Superior temporal gyrus (tissue), 1 donor: ENCODE measurements around the gene ZNF865.

Experiments used
- DNase-seq: peaks from one replicate; pipeline ENCODE4 v3.0.0-alpha.2; 2016; ENCODE audit errors: extremely low spot score

ZNF865 gene

GRCh38 chr19:55586976-55587668 lies 18.3 kb upstream of the ZNF865 start:
- DNase-seq, result peak; percentile 89

GRCh38 chr19:55588738-55589137 lies 16.7 kb upstream of the ZNF865 start:
- DNase-seq, result no peak

- DNase-seq, result no peak
Measured at GRCh38 chr19:55590109-55590508, 15.3 kb upstream of the ZNF865 start.

GRCh38 chr19:55590617-55591016 lies 14.8 kb upstream of the ZNF865 start:
- no peak for DNase-seq

- DNase-seq, result no peak
Measured at GRCh38 chr19:55591555-55591954, 13.9 kb upstream of the ZNF865 start.

GRCh38 chr19:55592391-55593090 lies 12.9 kb upstream of the ZNF865 start:
- no peak for DNase-seq

GRCh38 chr19:55593096-55593772 lies 12.2 kb upstream of the ZNF865 start:
- no peak for DNase-seq

- no peak for DNase-seq
Measured at GRCh38 chr19:55594996-55595545, 10.4 kb upstream of the ZNF865 start.

GRCh38 chr19:55596304-55596703 lies 9.1 kb upstream of the ZNF865 start:
- no peak for DNase-seq

- DNase-seq, result no peak
Measured at GRCh38 chr19:55597501-55597921, 7.9 kb upstream of the ZNF865 start.

GRCh38 chr19:55598034-55598433 lies 7.4 kb upstream of the ZNF865 start:
- DNase-seq, result no peak

GRCh38 chr19:55598719-55599467 lies 6.6 kb upstream of the ZNF865 start:
- DNase-seq, result peak; percentile 86

GRCh38 chr19:55599468-55599841 lies 6.0 kb upstream of the ZNF865 start, which contains the start of gene FIZ1:
FIZ1 (minus strand) TSS chr19:55599517; CDS start chr19:55597865, 1,652 bp downstream.
- peak; percentile 99 for DNase-seq

- peak; percentile 52 for DNase-seq
Measured at GRCh38 chr19:55599842-55600661, 5.4 kb upstream of the ZNF865 start, which contains the start of gene ZNF524. ZNF524 (plus strand) TSS chr19:55600288; CDS start chr19:55602113, 1,825 bp downstream.

GRCh38 chr19:55600662-55601028 lies 4.8 kb upstream of the ZNF865 start:
- no peak for DNase-seq

- no peak for DNase-seq
Measured at GRCh38 chr19:55601084-55601483, 4.4 kb upstream of the ZNF865 start.

- no peak for DNase-seq
Measured at GRCh38 chr19:55602104-55603001, 3.1 kb upstream of the ZNF865 start.

- no peak for DNase-seq
Measured at GRCh38 chr19:55603115-55603514, 2.3 kb upstream of the ZNF865 start.

GRCh38 chr19:55603581-55604292 lies 1.7 kb upstream of the ZNF865 start:
- DNase-seq, result no peak
